Activated B cell treated with CpG ODN at 0.5 μM for 24 hours (primary cell): ENCODE data around the gene GIPC1. TPM values are rescaled to one million over a fixed set of nuclear protein-coding genes. Genes with fewer than 3 reads are reported as not detected.

Source experiments
- ATAC-seq: fragments of 200-7000 bp; cut with Tn5 transposase; one replicate; pipeline ENCODE4 v1.10.0; 2021; ENCODE audit warnings: low read depth, mild to moderate bottlenecking, moderate library complexity
- CTCF ChIA-PET: fragments of 350-600 bp; sonication (Branson Sonifier 250); formaldehyde crosslinking; loops from one replicate; lab custom pipeline; 2021; ENCODE audit warnings: antibody characterized with exemption; lab: Charles Lee
- POLR2A ChIA-PET: fragments of 350-600 bp; sonication (Branson Sonifier 250); formaldehyde crosslinking; loops from one replicate; lab custom pipeline; 2021; ENCODE audit warnings: antibody characterized with exemption; lab: Charles Lee
- DNase-seq: peaks from one replicate; pipeline ENCODE4 v3.0.0; 2022
- H3K27ac Mint-ChIP-seq: one replicate; pipeline ENCODE4 v1.8.0; 2020; ENCODE audit warnings: mixed read lengths
- H3K27me3 Mint-ChIP-seq: one replicate; pipeline ENCODE4 v1.8.0; 2021; ENCODE audit warnings: mixed read lengths
- H3K36me3 Mint-ChIP-seq: one replicate; pipeline ENCODE4 v1.8.0; 2021; ENCODE audit warnings: low read depth, mixed read lengths
- H3K4me1 Mint-ChIP-seq: one replicate; pipeline ENCODE4 v1.8.0; 2021; ENCODE audit warnings: mixed read lengths
- H3K4me3 Mint-ChIP-seq: one replicate; pipeline ENCODE4 v1.8.0; 2020; ENCODE audit warnings: mild to moderate bottlenecking, mixed read lengths
- H3K9me3 Mint-ChIP-seq: one replicate; pipeline ENCODE4 v1.8.0; 2020; ENCODE audit warnings: mixed read lengths
- CTCF ChIP-seq: fragments of 200-600 bp; IDR thresholded peaks from one replicate; pipeline ENCODE4 v1.8.0; 2022; ENCODE audit warnings: antibody characterized with exemption, mild to moderate bottlenecking
- intact Hi-C: fragments of 100-400 bp; cut with micrococcal nuclease; formaldehyde crosslinking; loops from one replicate; pipeline ENCODE4 v1.15.1; 2024
- total RNA-seq: library from RNA; stranded (reverse); gene quantifications from 2 replicates; pipeline ENCODE4 v1.2.3, GENCODE V29; 2022

GIPC1 gene
- total RNA-seq, 1 donor from 2014 or later = 15.3 TPM

DNA sequence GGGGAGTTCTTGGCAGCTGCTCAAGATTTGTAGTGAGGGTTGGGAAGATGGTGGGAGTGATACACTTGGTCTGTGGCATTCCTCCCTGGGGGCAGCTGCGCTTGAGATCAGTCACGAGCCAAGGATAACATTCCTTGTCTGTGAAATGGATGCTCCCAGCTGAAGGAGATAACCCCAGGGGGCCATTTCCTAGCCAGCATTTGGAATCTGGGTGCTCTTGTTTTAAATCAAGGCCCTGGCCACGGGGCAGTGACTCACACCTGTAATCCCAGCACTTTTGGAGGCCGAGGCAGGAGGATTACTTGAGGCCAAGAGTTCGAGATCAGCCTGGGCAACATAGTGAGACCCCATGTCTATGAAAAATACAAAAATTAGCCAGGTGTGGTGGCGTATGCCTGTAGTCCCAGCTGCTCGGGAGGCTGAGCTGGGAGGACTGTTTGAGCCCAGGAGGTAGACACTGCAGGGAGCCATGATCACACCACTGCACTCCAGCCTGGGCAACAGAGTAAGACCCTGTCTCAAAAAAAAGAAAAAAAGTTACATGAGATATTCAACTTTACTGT lies 58.3 kb downstream of the GIPC1 start:
- Mint-ChIP-seq H3K36me3 (peaks cover 20% of the 10 kb centered on the region), H3K27me3 (no peaks in the 10 kb centered on the region), H3K9me3 (no peaks in the 10 kb centered on the region), H3K4me1 (peaks cover 47% of the 10 kb centered on the region), H3K4me3 (no peak overlapping the region), H3K27ac (peak overlapping the region; percentile 53)
- DNase-seq (no peak), ATAC-seq (no peak)
- POLR2A ChIA-PET = interaction anchor here (0.8 kb wide), 1 partner anchor 13 kb away, joined by 7 read pairs; no protein-coding TSS in a partner anchor
- intact Hi-C loops = no loop called here
- no peak for TF ChIP-seq CTCF
- CTCF ChIA-PET = interaction anchor here (0.9 to 1.0 kb wide), 2 partner anchors 42 to 237 kb away, joined by 3 read pairs; no protein-coding TSS in a partner anchor

DNA sequence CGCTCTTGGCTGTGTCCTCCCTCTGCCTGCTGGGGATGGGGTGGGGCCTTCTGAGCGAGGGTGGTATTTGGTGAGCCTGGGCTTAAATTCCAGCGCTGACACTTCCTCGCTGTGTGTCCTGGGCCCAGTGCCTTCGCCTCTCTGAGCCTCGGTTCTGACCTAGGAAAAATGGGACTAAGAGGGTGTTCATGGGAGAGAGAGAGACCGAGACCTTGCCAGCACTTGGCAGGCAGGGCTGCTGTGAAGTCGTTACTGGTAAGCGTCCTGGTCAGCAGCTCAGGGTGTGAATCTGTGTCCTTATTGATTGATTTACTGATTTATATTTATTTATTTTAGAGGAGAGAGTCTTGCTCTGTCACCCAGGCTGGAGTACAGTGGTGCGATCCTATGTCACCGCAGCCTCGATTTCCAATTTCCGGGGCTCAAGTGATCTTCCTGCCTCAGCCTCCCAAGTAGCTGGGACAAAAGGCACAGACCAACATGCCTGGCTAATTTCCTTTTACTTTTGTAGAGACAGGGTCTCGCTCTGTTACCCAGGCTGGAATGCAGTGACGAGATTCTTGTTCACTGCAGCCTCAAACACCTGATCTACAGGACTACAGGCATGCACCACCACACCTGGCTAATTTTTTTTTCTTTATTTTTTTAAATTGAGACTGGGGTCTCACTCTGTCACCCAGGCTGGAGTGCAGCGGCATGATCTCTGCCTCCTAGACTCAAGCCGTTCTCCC lies 60.4 kb downstream of the GIPC1 start:
- Mint-ChIP-seq H3K27ac (no peak overlapping the region), H3K36me3 (peaks cover 10% of the 10 kb centered on the region), H3K27me3 (no peaks in the 10 kb centered on the region), H3K4me3 (peak overlapping the region; percentile 16), H3K4me1 (peaks cover 51% of the 10 kb centered on the region), H3K9me3 (no peaks in the 10 kb centered on the region)
- ATAC-seq = no peak
- CTCF ChIA-PET = no interaction called here
- intact Hi-C loops = no loop called here
- POLR2A ChIA-PET = interaction anchor here (1.2 kb wide), 1 partner anchor 15 kb away, joined by 4 read pairs; no protein-coding TSS in a partner anchor
- no peak for TF ChIP-seq CTCF
- no peak for DNase-seq

DNA sequence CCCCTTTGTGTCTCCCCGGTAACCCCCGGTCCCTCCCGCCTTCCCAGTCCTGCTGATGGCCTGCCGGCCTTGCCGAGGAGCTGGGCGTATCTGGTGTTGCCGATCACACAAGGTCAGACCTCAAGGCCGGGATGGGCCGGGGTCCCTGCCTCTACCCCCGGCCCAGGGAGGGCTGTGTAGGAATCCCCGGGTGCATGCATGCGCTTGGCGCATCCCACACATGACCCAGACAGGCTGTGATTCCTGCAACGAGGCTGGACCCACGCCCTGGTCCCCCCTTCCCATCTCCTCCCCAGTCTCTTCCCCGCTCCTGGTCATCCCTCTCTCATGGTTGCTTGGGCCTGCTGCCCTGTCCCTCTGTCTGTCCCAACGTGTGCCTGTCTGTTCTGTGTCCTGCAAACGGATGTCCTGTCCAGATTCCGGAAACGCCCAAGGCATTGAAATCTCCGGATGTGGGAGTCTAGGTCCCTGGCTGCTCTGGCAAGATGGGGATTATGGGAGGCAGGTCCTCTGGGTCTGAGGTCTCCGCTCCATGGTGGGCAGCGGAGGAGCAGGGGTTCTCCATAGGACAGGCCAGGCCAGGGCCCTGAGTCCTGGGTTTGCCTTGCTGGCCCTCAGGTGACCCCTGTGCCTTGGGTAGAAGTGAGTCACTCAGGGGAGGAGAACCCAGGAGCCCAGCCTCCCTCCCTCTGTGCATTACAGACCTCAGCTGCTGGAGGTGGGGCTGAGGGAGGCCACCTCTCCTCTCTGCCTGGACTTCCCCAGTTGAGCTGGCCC lies 61.2 kb downstream of the GIPC1 start:
- no peak for TF ChIP-seq CTCF
- POLR2A ChIA-PET = interaction anchor here (1.2 to 1.4 kb wide), 3 partner anchors 15 to 588 kb away, joined by 3 to 4 read pairs (median 4); no protein-coding TSS in a partner anchor

GRCh38 chr19:14433554-14434501 lies 62.1 kb downstream of the GIPC1 start:
- Mint-ChIP-seq H3K4me3 (peak overlapping the region; percentile 77), H3K27ac (peak overlapping the region; percentile 68), H3K9me3 (no peaks in the 10 kb centered on the region), H3K4me1 (peaks cover 37% of the 10 kb centered on the region), H3K27me3 (no peaks in the 10 kb centered on the region), H3K36me3 (peaks cover 4% of the 10 kb centered on the region)
- ChIA-PET POLR2A (interaction anchor here (0.6 to 1.4 kb wide), 6 partner anchors 14 to 587 kb away, joined by 3 to 8 read pairs (median 4); partner anchors contain the start of gene DNAJB1), CTCF (interaction anchor here (1.4 kb wide), 1 partner anchor 297 kb away, joined by 3 read pairs; no protein-coding TSS in a partner anchor)
- DNase-seq (peak; percentile 45), ATAC-seq (peak; percentile 55)
- intact Hi-C loops = no loop called here
- TF ChIP-seq CTCF = no peak

More for the DNA sequence above, 61.2 kb downstream of the GIPC1 start:
- Mint-ChIP-seq H3K36me3 (peaks cover 4% of the 10 kb centered on the region), H3K4me3 (peak overlapping the region; percentile 77), H3K4me1 (peaks cover 43% of the 10 kb centered on the region), H3K27ac (peak overlapping the region; percentile 68), H3K9me3 (no peaks in the 10 kb centered on the region), H3K27me3 (no peaks in the 10 kb centered on the region)
- CTCF ChIA-PET = interaction anchor here (1.4 kb wide), 1 partner anchor 298 kb away, joined by 3 read pairs; no protein-coding TSS in a partner anchor
- no peak for DNase-seq
- ATAC-seq = no peak
- intact Hi-C loops = no loop called here
